SU-DHL-6 (cell line): ENCODE results near the gene CST9.

Experiments
- CTCF ChIP-seq: fragments of 200-600 bp; sonication (generic); IDR thresholded peaks from one replicate; pipeline ENCODE4 v1.5.1; 2017; ENCODE audit warnings: antibody characterized with exemption, mild to moderate bottlenecking, low read length, moderate library complexity; ENCODE audit not compliant: insufficient read depth, poor library complexity, severe bottlenecking
- EZH2phosphoT487 ChIP-seq: fragments of 200-600 bp; sonication (generic), shearing (Covaris generic); conservative IDR thresholded peaks from 2 replicates; pipeline ENCODE4 v1.6.1; 2018; ENCODE audit warnings: mild to moderate bottlenecking, antibody characterized with exemption, low read length, moderate library complexity, mixed read lengths

GRCh38 chr20:23598481-23598880 lies 7.2 kb downstream of the CST9 start:
- TF ChIP-seq CTCF (no peak), EZH2phosphoT487 (no peak)
